HG03159 (cell line): ENCODE data around the gene SORL1.

Source experiments
- ATAC-seq: cut with Tn5 transposase; IDR thresholded peaks from one replicate; pipeline ENCODE4 v1.9.1; 2021; ENCODE audit warnings: mild to moderate bottlenecking, moderate library complexity; ENCODE audit not compliant: unreplicated experiment

The SORL1 gene

GRCh38 chr11:121578251-121578976 is 126.3 kb downstream of the SORL1 start:
- no peak for ATAC-seq

GRCh38 chr11:121580154-121580553 is 128.0 kb downstream of the SORL1 start:
- no peak for ATAC-seq

GRCh38 chr11:121581607-121582006 is 129.5 kb downstream of the SORL1 start:
- ATAC-seq = no peak

- no peak for ATAC-seq
Observed at GRCh38 chr11:121582296-121582695, 130.2 kb downstream of the SORL1 start.

GRCh38 chr11:121583825-121584224 is 131.7 kb downstream of the SORL1 start:
- no peak for ATAC-seq

- no peak for ATAC-seq
Observed at GRCh38 chr11:121586750-121587149, 134.6 kb downstream of the SORL1 start.

- no peak for ATAC-seq
Observed at GRCh38 chr11:121587182-121587581, 135.1 kb downstream of the SORL1 start.

GRCh38 chr11:121588747-121589146 is 136.6 kb downstream of the SORL1 start:
- no peak for ATAC-seq

GRCh38 chr11:121589946-121590537 is 137.9 kb downstream of the SORL1 start:
- peak; percentile 69 for ATAC-seq

GRCh38 chr11:121590772-121591404 is 138.8 kb downstream of the SORL1 start:
- no peak for ATAC-seq

GRCh38 chr11:121591405-121592033 is 139.4 kb downstream of the SORL1 start:
- no peak for ATAC-seq

GRCh38 chr11:121592708-121593107 is 140.6 kb downstream of the SORL1 start:
- no peak for ATAC-seq

GRCh38 chr11:121595717-121596161 is 143.6 kb downstream of the SORL1 start:
- ATAC-seq = no peak

- ATAC-seq = no peak
Observed at GRCh38 chr11:121596195-121597155, 144.4 kb downstream of the SORL1 start.

- ATAC-seq = no peak
Observed at GRCh38 chr11:121603316-121603715, 151.2 kb downstream of the SORL1 start.

GRCh38 chr11:121604152-121604551 is 152.0 kb downstream of the SORL1 start:
- ATAC-seq = no peak

GRCh38 chr11:121606354-121606753 is 154.2 kb downstream of the SORL1 start:
- no peak for ATAC-seq

- no peak for ATAC-seq
Observed at GRCh38 chr11:121607341-121607740, 155.2 kb downstream of the SORL1 start.

GRCh38 chr11:121608545-121609098 is 156.5 kb downstream of the SORL1 start:
- ATAC-seq = no peak

- ATAC-seq = no peak
Observed at GRCh38 chr11:121610706-121611105, 158.6 kb downstream of the SORL1 start.
